ENCODE results near the gene PFDN4.

Gene PFDN4

GRCh38 chr20:54165803-54166202, 42.1 kb upstream of the PFDN4 start:
- no peak overlapping the region for H3K4me3 ChIP-seq (ENCODE audit: low read depth, low read length)
- TF ChIP-seq MYC (IDR thresholded peaks at IDR 0.05; ENCODE audit: low read depth, low read length) (no peak), CTCF (IDR thresholded peaks at IDR 0.05; ENCODE audit: low read depth, low read length) (no peak), MAX (IDR thresholded peaks at IDR 0.05; ENCODE audit: low read depth, low read length) (no peak), POLR2A (IDR thresholded peaks at IDR 0.05; ENCODE audit: extremely low read depth, insufficient read length) (no peak)
- DNase-seq (ENCODE audit: low read depth), result no peak

GRCh38 chr20:54166987-54167662, 40.8 kb upstream of the PFDN4 start:
- DNase-seq (ENCODE audit: low read depth), result no peak
- no peak for TF ChIP-seq MAX (IDR thresholded peaks at IDR 0.05; ENCODE audit: low read depth, low read length)
- TF ChIP-seq CTCF (IDR thresholded peaks at IDR 0.05; ENCODE audit: low read depth, low read length), result no peak
- TF ChIP-seq MYC (IDR thresholded peaks at IDR 0.05; ENCODE audit: low read depth, low read length), result no peak
- TF ChIP-seq POLR2A (IDR thresholded peaks at IDR 0.05; ENCODE audit: extremely low read depth, insufficient read length), result no peak
- no peak overlapping the region for H3K4me3 ChIP-seq (ENCODE audit: low read depth, low read length)

- no peak for DNase-seq (ENCODE audit: low read depth)
- no peak overlapping the region for H3K4me3 ChIP-seq (ENCODE audit: low read depth, low read length)
- TF ChIP-seq MAX (IDR thresholded peaks at IDR 0.05; ENCODE audit: low read depth, low read length) (no peak), POLR2A (IDR thresholded peaks at IDR 0.05; ENCODE audit: extremely low read depth, insufficient read length) (no peak), MYC (IDR thresholded peaks at IDR 0.05; ENCODE audit: low read depth, low read length) (no peak), CTCF (IDR thresholded peaks at IDR 0.05; ENCODE audit: low read depth, low read length) (no peak)
Observed at GRCh38 chr20:54167909-54168872, 39.7 kb upstream of the PFDN4 start.

GRCh38 chr20:54168961-54169862, 38.7 kb upstream of the PFDN4 start:
- no peak for DNase-seq (ENCODE audit: low read depth)
- TF ChIP-seq MAX (IDR thresholded peaks at IDR 0.05; ENCODE audit: low read depth, low read length) (no peak), POLR2A (IDR thresholded peaks at IDR 0.05; ENCODE audit: extremely low read depth, insufficient read length) (no peak), MYC (IDR thresholded peaks at IDR 0.05; ENCODE audit: low read depth, low read length) (no peak), CTCF (IDR thresholded peaks at IDR 0.05; ENCODE audit: low read depth, low read length) (no peak)
- H3K4me3 ChIP-seq (ENCODE audit: low read depth, low read length), result no peak overlapping the region

GRCh38 chr20:54170026-54170471, 37.8 kb upstream of the PFDN4 start:
- H3K4me3 ChIP-seq (ENCODE audit: low read depth, low read length), result no peak overlapping the region
- no peak for DNase-seq (ENCODE audit: low read depth)
- TF ChIP-seq POLR2A (IDR thresholded peaks at IDR 0.05; ENCODE audit: extremely low read depth, insufficient read length) (no peak), MYC (IDR thresholded peaks at IDR 0.05; ENCODE audit: low read depth, low read length) (no peak), MAX (IDR thresholded peaks at IDR 0.05; ENCODE audit: low read depth, low read length) (no peak), CTCF (IDR thresholded peaks at IDR 0.05; ENCODE audit: low read depth, low read length) (no peak)

Data from NB4 (cell line).